Endothelial cell of umbilical vein (primary cell): ENCODE results near the gene TRPM3. TPM values are rescaled to one million over a fixed set of nuclear protein-coding genes. Genes with fewer than 3 reads are reported as not detected.

Experiments used
- BruUV-seq: library from RNA; stranded (reverse); fragments of 400-500 nt; replicated peaks from 2 replicates; lab custom pipeline; 2021; lab: Mats Ljungman, UMichigan
- CTCF ChIA-PET: fragments of 300-600, 350-600 bp; sonication (Branson Sonifier 250); formaldehyde crosslinking; loops from one replicate; lab custom pipeline; 2021; ENCODE audit warnings: antibody characterized with exemption, inconsistent platforms; lab: Charles Lee
- POLR2A ChIA-PET: fragments of 300-600, 350-600 bp; sonication (Branson Sonifier 250); formaldehyde crosslinking; loops from one replicate; lab custom pipeline; 2021; ENCODE audit warnings: antibody characterized with exemption, inconsistent platforms; lab: Charles Lee
- DNase-seq: peaks from one replicate; pipeline ENCODE4 v3.0.0-alpha.2; 2011; ENCODE audit warnings: low read depth, low spot score
- FAIRE-seq: peaks from 2 replicates; lab custom pipeline; 2011; peaks lifted over from hg19 to GRCh38; lab: Jason Lieb, UNC
- H2AFZ ChIP-seq: 2 replicates; pipeline ENCODE4 v1.6.0; 2012; ENCODE audit warnings: low read depth, low read length, control low read depth, inconsistent platforms
- H3K27ac ChIP-seq: 2 replicates; pipeline ENCODE4 v1.5.1; 2011; ENCODE audit warnings: low read depth, mild to moderate bottlenecking, control low read depth, low read length, moderate library complexity; ENCODE audit not compliant: insufficient read depth
- H3K27me3 ChIP-seq, 2 experiments: 2 replicates each; pipeline versions ENCODE4 v1.6.0 to v1.6.1; 2011; ENCODE audit warnings: low read length in 2 of 2, mixed read lengths in 1 of 2; ENCODE audit not compliant: control insufficient read depth in 2 of 2, insufficient read depth in 2 of 2
- H3K36me3 ChIP-seq, 2 experiments: 2 replicates in 1 of 2; 3 replicates in 1 of 2; pipeline ENCODE4 v1.5.1; 2011; ENCODE audit warnings: low read length in 2 of 2, mild to moderate bottlenecking in 1 of 2, moderate library complexity in 1 of 2; ENCODE audit not compliant: control insufficient read depth in 2 of 2, insufficient read depth in 2 of 2; ENCODE audit errors: extremely low read depth in 1 of 2
- H3K4me1 ChIP-seq: 3 replicates; pipeline ENCODE4 v1.5.1; 2011; ENCODE audit warnings: mild to moderate bottlenecking, low read length; ENCODE audit not compliant: control insufficient read depth, insufficient read depth; ENCODE audit errors: extremely low read depth
- H3K4me2 ChIP-seq: 2 replicates; pipeline ENCODE4 v1.6.1; 2011; ENCODE audit warnings: low read length, control low read depth, mixed read lengths; ENCODE audit not compliant: insufficient read depth
- H3K4me3 ChIP-seq, 3 experiments: fragments of 200-600 bp in 1 of 3; sonication (generic), shearing (Covaris generic) in 1 of 3; replicated peaks in 1 of 3; 2 replicates each; pipeline ENCODE4 v1.5.1; 2011 to 2016; ENCODE audit warnings: control low read depth in 3 of 3, low read length in 3 of 3, mild to moderate bottlenecking in 2 of 3, inconsistent platforms in 1 of 3, low read depth in 1 of 3, moderate library complexity in 1 of 3; ENCODE audit not compliant: insufficient read depth in 1 of 3
- H3K79me2 ChIP-seq: 2 replicates; pipeline ENCODE4 v1.6.0; 2012; ENCODE audit warnings: low read length, inconsistent platforms; ENCODE audit not compliant: control insufficient read depth, insufficient read depth
- H3K9ac ChIP-seq: replicated peaks from 2 replicates; pipeline ENCODE3; 2011; ENCODE audit warnings: low read length, control low read depth; ENCODE audit not compliant: insufficient read depth; ENCODE audit errors: extremely low read depth
- H3K9me1 ChIP-seq: replicated peaks from 3 replicates; pipeline ENCODE4 v1.6.0; 2011; ENCODE audit warnings: mild to moderate bottlenecking, low read length; ENCODE audit not compliant: control insufficient read depth, insufficient read depth; ENCODE audit errors: extremely low read depth
- H3K9me3 ChIP-seq: replicated peaks from 2 replicates; pipeline ENCODE4 v1.5.1; 2012; ENCODE audit warnings: low read length, inconsistent platforms; ENCODE audit not compliant: control insufficient read depth, insufficient read depth
- H4K20me1 ChIP-seq: replicated peaks from 2 replicates; pipeline ENCODE3; 2011; ENCODE audit warnings: mild to moderate bottlenecking, low read length; ENCODE audit not compliant: control insufficient read depth, insufficient read depth; ENCODE audit errors: extremely low read depth
- EZH2 ChIP-seq: IDR thresholded peaks from 2 replicates; pipeline ENCODE4 v1.6.1; 2012; ENCODE audit warnings: borderline replicate concordance, low read depth, mild to moderate bottlenecking, moderate library complexity, low read length, inconsistent platforms; ENCODE audit not compliant: severe bottlenecking
- GATA2 ChIP-seq: IDR thresholded peaks from 2 replicates; pipeline ENCODE4 v1.7.0; 2011; ENCODE audit warnings: low read depth, mild to moderate bottlenecking, moderate library complexity, mixed read lengths, low read length; ENCODE audit not compliant: insufficient read length, insufficient read depth
- JUN ChIP-seq: IDR thresholded peaks from 2 replicates; pipeline ENCODE4 v1.6.1; 2011; ENCODE audit warnings: borderline replicate concordance, low read depth; ENCODE audit not compliant: insufficient read length, insufficient read depth
- MYC ChIP-seq: IDR thresholded peaks from one replicate; pipeline ENCODE4 v1.6.1; 2011; ENCODE audit warnings: mild to moderate bottlenecking, low read depth, low read length
- POLR2A ChIP-seq: IDR thresholded peaks from 2 replicates; pipeline ENCODE4 v1.6.1; 2012; ENCODE audit warnings: low read depth, mild to moderate bottlenecking, control low read depth, low read length
- POLR2AphosphoS5 ChIP-seq: IDR thresholded peaks from 2 replicates; pipeline ENCODE4 v1.6.1; 2012; ENCODE audit warnings: low read depth, mild to moderate bottlenecking, control low read depth, low read length, moderate library complexity; ENCODE audit not compliant: insufficient read depth
- dilution Hi-C: fragments of 300-500 bp; cut with MboI; formaldehyde crosslinking; loops from one replicate; pipeline ENCODE4 v1.15.0; 2019; ENCODE audit warnings: low sequenced_read_pairs; ENCODE audit not compliant: extremely low pct_ligation_motif_present
- intact Hi-C: fragments of 100-400 bp; cut with micrococcal nuclease; formaldehyde crosslinking; loops from one replicate; pipeline ENCODE4 v1.10.0; 2022
- polyA plus RNA-seq, 4 experiments: library from polyadenylated mRNA; depleted of rRNA in 3 of 4; stranded (reverse) in 3 of 4; unstranded in 1 of 4; fragments of >200 nt; gene quantifications; 2 replicates each; pipeline versions ENCODE4 v1.2.1 to v1.2.3, GENCODE V29; 2011 to 2012; ENCODE audit warnings: missing spikeins in 1 of 4
- total RNA-seq: library from RNA; stranded (reverse); gene quantifications from 2 replicates; pipeline ENCODE4 v1.2.3, GENCODE V29; 2021
- TF ChIP-seq, protein P1 (sequence below), 2 donors: IDR thresholded peaks; 1 replicate in 1 of 2; 2 replicates in 1 of 2; pipeline ENCODE4 v1.5.1; 2011; ENCODE audit warnings: low read length in 2 of 2, mild to moderate bottlenecking in 2 of 2, moderate library complexity in 2 of 2, control low read depth in 1 of 2, inconsistent platforms in 1 of 2, low read depth in 1 of 2; ENCODE audit not compliant: insufficient read depth in 1 of 2; ENCODE audit errors: extremely low read depth in 1 of 2
- TF ChIP-seq, protein P2 (sequence below): IDR thresholded peaks from 2 replicates; pipeline ENCODE4 v1.6.1; 2011; ENCODE audit not compliant: insufficient read depth, insufficient read length

TRPM3 gene
- total and polyA plus RNA-seq, 2 donors (not counting 3 experiments of a cell fraction or from before 2014, with no cell fraction given): 0.17 to 0.33 TPM

DNA sequence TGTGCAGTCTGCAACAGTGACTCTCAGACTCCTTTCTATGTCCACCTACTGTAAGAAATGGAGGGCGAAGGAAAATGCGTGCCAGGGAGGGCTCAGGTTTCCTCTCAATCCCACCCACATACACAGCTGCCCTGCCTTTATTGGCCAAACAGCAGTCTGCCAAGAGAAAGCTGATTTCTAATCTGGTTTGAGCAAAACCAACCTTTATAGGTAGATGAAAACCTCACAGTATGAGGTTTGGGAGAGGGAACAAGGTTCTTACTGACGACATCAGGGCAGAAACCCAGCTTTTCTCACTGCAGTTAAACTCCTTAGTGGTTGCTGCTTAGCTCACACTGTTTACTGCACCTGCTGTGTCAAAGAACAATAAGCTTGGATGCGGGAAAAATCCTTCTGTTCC is 554.7 kb downstream of the TRPM3 start:
- Histone ChIP-seq H3K9me1 (no peaks in the 10 kb centered on the region), H3K27ac (no peak overlapping the region), H3K36me3 (no peaks in the 10 kb centered on the region), H3K27me3 (no peaks in the 10 kb centered on the region), H4K20me1 (no peaks in the 10 kb centered on the region), H3K4me2 (no peak overlapping the region), H3K4me1 (no peaks in the 10 kb centered on the region), H2AFZ (no peak overlapping the region), H3K9me3 (no peaks in the 10 kb centered on the region), H3K4me3 (no peak overlapping the region), H3K79me2 (no peaks in the 10 kb centered on the region), H3K9ac (no peak overlapping the region)
- FAIRE-seq (no peak), DNase-seq (no peak)
- POLR2A ChIA-PET: no interaction called here
- BruUV-seq: no TSS peak
- no peak for TF ChIP-seq POLR2A
- TF ChIP-seq EZH2: no peak
- no peak for TF ChIP-seq POLR2AphosphoS5
- no peak for TF ChIP-seq JUN
- TF ChIP-seq GATA2: no peak
- TF ChIP-seq, protein P1, sequence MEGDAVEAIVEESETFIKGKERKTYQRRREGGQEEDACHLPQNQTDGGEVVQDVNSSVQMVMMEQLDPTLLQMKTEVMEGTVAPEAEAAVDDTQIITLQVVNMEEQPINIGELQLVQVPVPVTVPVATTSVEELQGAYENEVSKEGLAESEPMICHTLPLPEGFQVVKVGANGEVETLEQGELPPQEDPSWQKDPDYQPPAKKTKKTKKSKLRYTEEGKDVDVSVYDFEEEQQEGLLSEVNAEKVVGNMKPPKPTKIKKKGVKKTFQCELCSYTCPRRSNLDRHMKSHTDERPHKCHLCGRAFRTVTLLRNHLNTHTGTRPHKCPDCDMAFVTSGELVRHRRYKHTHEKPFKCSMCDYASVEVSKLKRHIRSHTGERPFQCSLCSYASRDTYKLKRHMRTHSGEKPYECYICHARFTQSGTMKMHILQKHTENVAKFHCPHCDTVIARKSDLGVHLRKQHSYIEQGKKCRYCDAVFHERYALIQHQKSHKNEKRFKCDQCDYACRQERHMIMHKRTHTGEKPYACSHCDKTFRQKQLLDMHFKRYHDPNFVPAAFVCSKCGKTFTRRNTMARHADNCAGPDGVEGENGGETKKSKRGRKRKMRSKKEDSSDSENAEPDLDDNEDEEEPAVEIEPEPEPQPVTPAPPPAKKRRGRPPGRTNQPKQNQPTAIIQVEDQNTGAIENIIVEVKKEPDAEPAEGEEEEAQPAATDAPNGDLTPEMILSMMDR (IDR thresholded peaks at IDR 0.05; ENCODE audit: extremely low read depth in 1 of 2, insufficient read depth in 1 of 2, low read depth in 1 of 2, low read length in 2 of 2): no peak
- TF ChIP-seq MYC: no peak
- TF ChIP-seq, protein P2, sequence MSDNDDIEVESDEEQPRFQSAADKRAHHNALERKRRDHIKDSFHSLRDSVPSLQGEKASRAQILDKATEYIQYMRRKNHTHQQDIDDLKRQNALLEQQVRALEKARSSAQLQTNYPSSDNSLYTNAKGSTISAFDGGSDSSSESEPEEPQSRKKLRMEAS: no peak
- dilution Hi-C loops: no loop called here
- CTCF ChIA-PET: interaction anchor here (1.3 to 1.8 kb wide), 4 partner anchors 11 to 82 kb away, joined by 3 to 5 read pairs (median 4); no protein-coding TSS in a partner anchor
- intact Hi-C loops: no loop called here
